GM19351 (cell line): ENCODE data around the gene PMVK.
"Not testable (repeated sequence)": the region's sequence is repeated elsewhere in the genome, so short reads cannot be mapped to it uniquely, and the experiment has no call there.

Source experiments
- ATAC-seq: cut with Tn5 transposase; IDR thresholded peaks from one replicate; pipeline ENCODE4 v1.9.1; 2021; ENCODE audit warnings: mild to moderate bottlenecking, moderate library complexity; ENCODE audit not compliant: unreplicated experiment

The PMVK gene

GRCh38 chr1:154925335-154926170 is 11.0 kb downstream of the PMVK start:
- no peak for ATAC-seq

- no peak for ATAC-seq
Measured at GRCh38 chr1:154923695-154924094, 12.8 kb downstream of the PMVK start.

- ATAC-seq, result no peak
Measured at GRCh38 chr1:154913273-154913672, 23.2 kb downstream of the PMVK start.

- no peak for ATAC-seq
Measured at GRCh38 chr1:154912755-154913154, 23.8 kb downstream of the PMVK start.

GRCh38 chr1:154911691-154912550 is 24.6 kb downstream of the PMVK start:
- no peak for ATAC-seq

GRCh38 chr1:154910851-154911250 is 25.7 kb downstream of the PMVK start:
- no peak for ATAC-seq

GRCh38 chr1:154908937-154909336 is 27.6 kb downstream of the PMVK start:
- no peak for ATAC-seq

- not testable (repeated sequence) for ATAC-seq
Measured at GRCh38 chr1:154908129-154908528, 28.4 kb downstream of the PMVK start.

- ATAC-seq, result no peak
Measured at GRCh38 chr1:154906621-154907081, 29.9 kb downstream of the PMVK start.

GRCh38 chr1:154902938-154903566 is 33.5 kb downstream of the PMVK start:
- no peak for ATAC-seq

- ATAC-seq, result no peak
Measured at GRCh38 chr1:154901591-154901990, 34.9 kb downstream of the PMVK start.

- no peak for ATAC-seq
Measured at GRCh38 chr1:154899041-154899440, 37.5 kb downstream of the PMVK start.

GRCh38 chr1:154896771-154897286 is 39.7 kb downstream of the PMVK start:
- ATAC-seq, result no peak

GRCh38 chr1:154895798-154896197 is 40.7 kb downstream of the PMVK start:
- no peak for ATAC-seq

- no peak for ATAC-seq
Measured at GRCh38 chr1:154891452-154891851, 45.1 kb downstream of the PMVK start.

GRCh38 chr1:154888757-154889156 is 47.8 kb downstream of the PMVK start:
- ATAC-seq, result no peak

- no peak for ATAC-seq
Measured at GRCh38 chr1:154886281-154887015, 50.1 kb downstream of the PMVK start.

GRCh38 chr1:154884869-154885701 is 51.4 kb downstream of the PMVK start:
- ATAC-seq, result no peak
